ENCODE measurements around the gene CENATAC. TPM values are rescaled to one million over a fixed set of nuclear protein-coding genes. Genes with fewer than 3 reads are reported as not detected.

Gene CENATAC
- total and polyA plus RNA-seq, 2 experiments from 2014 or later, result 24.5 to 26.2 TPM

- 90% methylated on average over 6 of the region's 6 CpGs for WGBS (ENCODE audit: low lambda C conversion rate, missing lambda C conversion rate)
- H3K4me2 ChIP-seq, result no peak overlapping the region
- peaks cover 7% of the 10 kb centered on the region for H3K4me1 ChIP-seq (ENCODE audit: insufficient read depth)
- no peak overlapping the region for H3K27ac ChIP-seq
- H2AFZ ChIP-seq, result no peak overlapping the region
- H3K79me2 ChIP-seq, result peaks cover 25% of the 10 kb centered on the region
- no peaks in the 10 kb centered on the region for H3K27me3 ChIP-seq
- H4K20me1 ChIP-seq (ENCODE audit: insufficient read depth, poor library complexity, severe bottlenecking), result peaks cover 1% of the 10 kb centered on the region
- H3K36me3 ChIP-seq (replicated peaks; ENCODE audit: insufficient read depth, low read depth), result no peaks in the 10 kb centered on the region
- H3K9me3 ChIP-seq (ENCODE audit: low read depth), result no peaks in the 10 kb centered on the region
- no peak for DNase-seq (ENCODE audit: low spot score)
- H3K4me3 ChIP-seq, result no peak overlapping the region
- no peak for TF ChIP-seq EZH2 (IDR thresholded peaks at IDR 0.05; ENCODE audit: borderline replicate concordance)
- TF ChIP-seq EZH2phosphoT487 (IDR thresholded peaks at IDR 0.05; ENCODE audit: low read depth, severe bottlenecking, unreplicated experiment), result no peak
- no peak for TF ChIP-seq CTCF (IDR thresholded peaks at IDR 0.05; ENCODE audit: poor library complexity)
- H3K9me2 ChIP-seq (replicated peaks; ENCODE audit: insufficient read depth), result no peaks in the 10 kb centered on the region
Observed at GRCh38 chr11:119011476-119012053, 13.6 kb downstream of the CENATAC start.

- peaks cover 12% of the 10 kb centered on the region for H3K4me1 ChIP-seq (ENCODE audit: insufficient read depth)
- no peak overlapping the region for H3K4me3 ChIP-seq
- no peak for DNase-seq (ENCODE audit: low spot score)
- no peaks in the 10 kb centered on the region for H3K9me2 ChIP-seq (replicated peaks; ENCODE audit: insufficient read depth)
- no peak overlapping the region for H3K27ac ChIP-seq
- WGBS (ENCODE audit: low lambda C conversion rate, missing lambda C conversion rate), result 88% methylated on average over 3 of the region's 3 CpGs
- H3K9me3 ChIP-seq (ENCODE audit: low read depth), result no peaks in the 10 kb centered on the region
- no peaks in the 10 kb centered on the region for H3K36me3 ChIP-seq (replicated peaks; ENCODE audit: insufficient read depth, low read depth)
- TF ChIP-seq CTCF (IDR thresholded peaks at IDR 0.05; ENCODE audit: poor library complexity), result no peak
- no peak for TF ChIP-seq EZH2phosphoT487 (IDR thresholded peaks at IDR 0.05; ENCODE audit: low read depth, severe bottlenecking, unreplicated experiment)
- no peak for TF ChIP-seq EZH2 (IDR thresholded peaks at IDR 0.05; ENCODE audit: borderline replicate concordance)
- peaks cover 7% of the 10 kb centered on the region for H4K20me1 ChIP-seq (ENCODE audit: insufficient read depth, poor library complexity, severe bottlenecking)
- H3K27me3 ChIP-seq, result no peaks in the 10 kb centered on the region
- H3K79me2 ChIP-seq, result peaks cover 34% of the 10 kb centered on the region
- H2AFZ ChIP-seq, result no peak overlapping the region
- no peak overlapping the region for H3K4me2 ChIP-seq
Observed at GRCh38 chr11:119012629-119013170, 14.8 kb downstream of the CENATAC start.

- Histone ChIP-seq H3K4me1 (ENCODE audit: insufficient read depth) (peaks cover 12% of the 10 kb centered on the region), H3K27me3 (no peaks in the 10 kb centered on the region), H3K79me2 (peaks cover 42% of the 10 kb centered on the region), H3K4me3 (no peak overlapping the region), H4K20me1 (ENCODE audit: insufficient read depth, poor library complexity, severe bottlenecking) (peaks cover 7% of the 10 kb centered on the region), H2AFZ (no peak overlapping the region), H3K9me3 (ENCODE audit: low read depth) (no peaks in the 10 kb centered on the region), H3K36me3 (replicated peaks; ENCODE audit: insufficient read depth, low read depth) (no peaks in the 10 kb centered on the region), H3K9me2 (replicated peaks; ENCODE audit: insufficient read depth) (no peaks in the 10 kb centered on the region), H3K4me2 (no peak overlapping the region), H3K27ac (no peak overlapping the region)
- no peak for DNase-seq (ENCODE audit: low spot score)
- 94% methylated on average over 17 of the region's 17 CpGs for WGBS (ENCODE audit: low lambda C conversion rate, missing lambda C conversion rate)
- TF ChIP-seq EZH2phosphoT487 (IDR thresholded peaks at IDR 0.05; ENCODE audit: low read depth, severe bottlenecking, unreplicated experiment) (no peak), EZH2 (IDR thresholded peaks at IDR 0.05; ENCODE audit: borderline replicate concordance) (no peak)
Observed at GRCh38 chr11:119014209-119014924, 16.4 kb downstream of the CENATAC start.

- WGBS (ENCODE audit: low lambda C conversion rate, missing lambda C conversion rate), result 74% methylated on average over 8 of the region's 8 CpGs
- Histone ChIP-seq H3K4me2 (no peak overlapping the region), H4K20me1 (ENCODE audit: insufficient read depth, poor library complexity, severe bottlenecking) (peaks cover 7% of the 10 kb centered on the region), H3K27ac (no peak overlapping the region), H3K36me3 (replicated peaks; ENCODE audit: insufficient read depth, low read depth) (no peaks in the 10 kb centered on the region), H3K27me3 (no peaks in the 10 kb centered on the region), H3K9me3 (ENCODE audit: low read depth) (no peaks in the 10 kb centered on the region), H3K79me2 (peaks cover 50% of the 10 kb centered on the region), H2AFZ (no peak overlapping the region), H3K4me1 (ENCODE audit: insufficient read depth) (peaks cover 19% of the 10 kb centered on the region), H3K9me2 (replicated peaks; ENCODE audit: insufficient read depth) (no peaks in the 10 kb centered on the region), H3K4me3 (no peak overlapping the region)
- TF ChIP-seq CTCF (IDR thresholded peaks at IDR 0.05; ENCODE audit: poor library complexity) (peak; percentile 19), EZH2 (IDR thresholded peaks at IDR 0.05; ENCODE audit: borderline replicate concordance) (no peak)
- peak; percentile 29 for DNase-seq (ENCODE audit: low spot score)
Observed at GRCh38 chr11:119015054-119015611, 17.2 kb downstream of the CENATAC start.

Measured in hepatocyte (in vitro differentiated cells).